Activated CD8-positive, alpha-beta memory T cell treated with anti-CD3 and anti-CD28 coated beads for 1 hour (primary cell): ENCODE results near the gene PALM3.
"Not testable (repeated sequence)": the region's sequence is repeated elsewhere in the genome, so short reads cannot be mapped to it uniquely, and the experiment has no call there.

Source experiments
- DNase-seq, 2 donors: peaks; one replicate each; pipeline ENCODE4 v3.0.0-alpha.2; 2020; ENCODE audit warnings: low read depth in 1 of 2; ENCODE audit errors: extremely low read depth in 1 of 2

PALM3 gene

GRCh38 chr19:14035706-14036105 lies 26.2 kb downstream of the PALM3 start:
- DNase-seq = no peak

- not testable (repeated sequence) for DNase-seq
These were observed 26.7 kb downstream of the PALM3 start for GRCh38 chr19:14035159-14035558.

- DNase-seq = no peak
These were observed 27.9 kb downstream of the PALM3 start for GRCh38 chr19:14033946-14034345.

GRCh38 chr19:14031719-14032480 lies 30.0 kb downstream of the PALM3 start, which contains the start of gene IL27RA:
TSS of gene IL27RA (plus strand) at chr19:14031762. CDS start at chr19:14031873, 111 bp downstream.
- DNase-seq = peak; percentile 51 to 68

GRCh38 chr19:14030997-14031718 lies 30.7 kb downstream of the PALM3 start:
- DNase-seq = peak in 1 of 2 donors; percentile 46

GRCh38 chr19:14028901-14029300 lies 33.0 kb downstream of the PALM3 start:
- DNase-seq = no peak

- DNase-seq = no peak
These were observed 33.9 kb downstream of the PALM3 start, which contains the start of gene RLN3 for GRCh38 chr19:14027856-14028450. TSS of gene RLN3 (plus strand) at chr19:14028148. CDS start at chr19:14028205, 57 bp downstream.

- not testable (repeated sequence) for DNase-seq
These were observed 35.2 kb downstream of the PALM3 start for GRCh38 chr19:14026652-14027192.

GRCh38 chr19:14023404-14024235 lies 38.3 kb downstream of the PALM3 start:
- DNase-seq = no peak

- no peak for DNase-seq
These were observed 39.4 kb downstream of the PALM3 start for GRCh38 chr19:14022469-14022868.

- DNase-seq = no peak
These were observed 40.4 kb downstream of the PALM3 start for GRCh38 chr19:14021474-14021873.

- not testable (repeated sequence) for DNase-seq
These were observed 42.1 kb downstream of the PALM3 start for GRCh38 chr19:14019739-14020138.

- no peak for DNase-seq
These were observed 42.8 kb downstream of the PALM3 start for GRCh38 chr19:14019100-14019499.

- no peak for DNase-seq
These were observed 46.3 kb downstream of the PALM3 start for GRCh38 chr19:14015524-14016035.

GRCh38 chr19:14012378-14012915 lies 49.4 kb downstream of the PALM3 start:
- DNase-seq = no peak

- DNase-seq = no peak
These were observed 54.9 kb downstream of the PALM3 start for GRCh38 chr19:14006766-14007562.

- DNase-seq = peak; percentile 99 to 100
These were observed 55.7 kb downstream of the PALM3 start, which contains the start of gene RFX1 for GRCh38 chr19:14006085-14006765. TSS of gene RFX1 (minus strand) at chr19:14006320. CDS start at chr19:13993843, 12,477 bp downstream.

GRCh38 chr19:14005349-14006084 lies 56.4 kb downstream of the PALM3 start:
- DNase-seq = peak; percentile 92
